Glutamatergic neuron (in vitro differentiated cells): ENCODE data around the gene ZNF407. TPM values are rescaled to one million over a fixed set of nuclear protein-coding genes. Genes with fewer than 3 reads are reported as not detected.

Source experiments
- DNase-seq: peaks from one replicate; pipeline ENCODE4 v3.0.0; 2022
- H3K27ac Mint-ChIP-seq: one replicate; pipeline ENCODE4 v1.8.0; 2020; ENCODE audit warnings: mild to moderate bottlenecking, mixed read lengths, inconsistent platforms; ENCODE audit not compliant: unreplicated experiment
- H3K27me3 Mint-ChIP-seq: one replicate; pipeline ENCODE4 v1.8.0; 2020; ENCODE audit warnings: mild to moderate bottlenecking, moderate library complexity, mixed read lengths, inconsistent platforms; ENCODE audit not compliant: unreplicated experiment
- H3K36me3 Mint-ChIP-seq: one replicate; pipeline ENCODE4 v1.8.0; 2020; ENCODE audit warnings: mild to moderate bottlenecking, mixed read lengths, inconsistent platforms; ENCODE audit not compliant: unreplicated experiment
- H3K4me1 Mint-ChIP-seq: one replicate; pipeline ENCODE4 v1.8.0; 2020; ENCODE audit warnings: mild to moderate bottlenecking, low read depth, mixed read lengths, inconsistent platforms; ENCODE audit not compliant: unreplicated experiment
- H3K4me3 Mint-ChIP-seq: one replicate; pipeline ENCODE4 v1.8.0; 2020; ENCODE audit warnings: mild to moderate bottlenecking, mixed read lengths, inconsistent platforms; ENCODE audit not compliant: unreplicated experiment
- H3K9me3 Mint-ChIP-seq: one replicate; pipeline ENCODE4 v1.8.0; 2020; ENCODE audit warnings: mild to moderate bottlenecking, moderate library complexity, mixed read lengths, inconsistent platforms; ENCODE audit not compliant: unreplicated experiment
- total RNA-seq: library from RNA; stranded (reverse); fragmentation: NEBNext Ultra II Directional; extraction: Animal tissue kit (Norgen Biotek cat#: 25700); gene quantifications from one replicate; pipeline ENCODE4 v1.2.1, GENCODE V29; 2021; ENCODE audit not compliant: unreplicated experiment
- TF ChIP-seq, protein P1 (sequence below): fragments of 200-600 bp; sonication (generic); IDR thresholded peaks from one replicate; pipeline ENCODE4 v1.5.0; 2021; ENCODE audit not compliant: partially characterized antibody, unreplicated experiment

Gene ZNF407
- total RNA-seq, 1 donor from 2014 or later: 15.8 TPM

DNA sequence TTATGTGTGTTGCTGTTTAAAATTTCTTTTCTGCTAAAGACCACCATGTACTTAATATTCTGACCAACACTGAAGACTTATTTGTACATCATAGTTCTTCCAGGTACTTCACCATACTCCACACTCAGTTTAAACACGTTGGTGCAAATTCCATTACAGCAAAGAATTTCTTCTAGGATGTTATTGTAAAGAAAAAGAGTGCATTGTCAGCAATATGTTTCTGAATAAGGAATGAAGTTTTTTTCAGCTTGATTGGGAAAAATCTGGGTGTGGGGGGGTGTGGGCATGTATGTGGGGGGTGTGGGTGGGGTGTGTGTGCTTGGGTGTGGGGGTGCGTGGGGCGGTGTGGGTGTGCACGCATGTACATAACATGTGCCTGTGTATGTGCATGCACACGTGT is 447.1 kb downstream of the ZNF407 start:
- Mint-ChIP-seq H3K4me3 (no peak overlapping the region), H3K9me3 (no peaks in the 10 kb centered on the region), H3K36me3 (no peaks in the 10 kb centered on the region), H3K27me3 (peaks cover 3% of the 10 kb centered on the region), H3K27ac (no peak overlapping the region), H3K4me1 (no peaks in the 10 kb centered on the region)
- no peak for DNase-seq
- TF ChIP-seq, protein P1, sequence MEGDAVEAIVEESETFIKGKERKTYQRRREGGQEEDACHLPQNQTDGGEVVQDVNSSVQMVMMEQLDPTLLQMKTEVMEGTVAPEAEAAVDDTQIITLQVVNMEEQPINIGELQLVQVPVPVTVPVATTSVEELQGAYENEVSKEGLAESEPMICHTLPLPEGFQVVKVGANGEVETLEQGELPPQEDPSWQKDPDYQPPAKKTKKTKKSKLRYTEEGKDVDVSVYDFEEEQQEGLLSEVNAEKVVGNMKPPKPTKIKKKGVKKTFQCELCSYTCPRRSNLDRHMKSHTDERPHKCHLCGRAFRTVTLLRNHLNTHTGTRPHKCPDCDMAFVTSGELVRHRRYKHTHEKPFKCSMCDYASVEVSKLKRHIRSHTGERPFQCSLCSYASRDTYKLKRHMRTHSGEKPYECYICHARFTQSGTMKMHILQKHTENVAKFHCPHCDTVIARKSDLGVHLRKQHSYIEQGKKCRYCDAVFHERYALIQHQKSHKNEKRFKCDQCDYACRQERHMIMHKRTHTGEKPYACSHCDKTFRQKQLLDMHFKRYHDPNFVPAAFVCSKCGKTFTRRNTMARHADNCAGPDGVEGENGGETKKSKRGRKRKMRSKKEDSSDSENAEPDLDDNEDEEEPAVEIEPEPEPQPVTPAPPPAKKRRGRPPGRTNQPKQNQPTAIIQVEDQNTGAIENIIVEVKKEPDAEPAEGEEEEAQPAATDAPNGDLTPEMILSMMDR: no peak

DNA sequence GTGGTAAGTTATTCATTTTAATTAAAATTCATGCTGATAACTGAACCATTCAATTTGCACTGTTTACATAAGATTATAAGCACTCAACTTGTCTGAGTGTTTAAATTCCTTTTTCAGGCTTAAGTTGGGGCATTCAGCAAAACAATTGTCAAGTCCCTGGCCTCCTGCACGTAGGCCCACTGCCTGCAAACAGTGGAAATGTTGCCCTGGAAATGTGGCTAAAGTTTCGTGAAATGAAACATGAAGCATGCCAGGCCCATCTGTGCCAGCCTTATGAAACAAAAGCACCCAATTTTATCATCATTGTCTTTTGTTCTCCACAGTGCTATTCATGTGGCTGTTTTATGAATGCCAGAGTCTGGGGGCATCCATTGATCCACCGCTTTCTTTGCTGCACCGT is 447.6 kb downstream of the ZNF407 start:
- no peak for DNase-seq
- peaks cover 3% of the 10 kb centered on the region for H3K27me3 Mint-ChIP-seq
- no peak overlapping the region for H3K4me3 Mint-ChIP-seq
- no peaks in the 10 kb centered on the region for H3K9me3 Mint-ChIP-seq
- H3K4me1 Mint-ChIP-seq: no peaks in the 10 kb centered on the region
- TF ChIP-seq, protein P1: no peak
- H3K27ac Mint-ChIP-seq: no peak overlapping the region
- H3K36me3 Mint-ChIP-seq: no peaks in the 10 kb centered on the region

DNA sequence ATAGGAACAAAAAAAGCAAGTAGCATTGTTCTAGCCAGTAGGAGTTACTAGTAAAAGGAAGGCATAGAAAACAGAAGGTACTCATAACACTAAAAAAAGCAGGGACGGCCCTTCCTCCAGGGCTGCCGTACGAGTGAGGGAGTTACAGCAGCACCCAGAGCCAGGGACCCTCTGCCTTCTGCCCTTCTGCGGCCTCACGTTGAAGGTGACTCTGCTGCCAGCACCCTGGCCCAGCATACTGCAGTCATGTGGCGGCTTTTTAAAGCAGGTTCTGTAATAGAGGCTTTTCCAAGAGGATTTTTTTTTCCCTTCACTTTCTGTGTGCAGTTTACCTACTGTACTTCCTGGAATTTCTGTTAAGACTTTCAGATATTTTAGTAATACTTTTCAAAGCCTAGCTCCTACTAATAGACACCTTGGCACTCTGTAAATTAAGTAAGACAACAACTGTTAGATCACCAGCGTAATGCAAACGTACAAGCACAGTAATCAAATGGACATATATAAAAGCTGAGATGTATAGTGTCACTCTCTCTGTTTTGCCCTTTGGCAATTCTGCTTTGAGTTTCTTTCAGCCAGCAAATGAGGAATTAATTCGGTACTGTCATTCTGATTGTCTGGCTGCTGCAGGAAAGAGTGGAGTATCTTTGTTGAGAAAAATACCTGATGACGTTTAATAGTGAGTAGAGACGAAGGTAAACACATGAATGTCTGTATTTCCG is 449.7 kb downstream of the ZNF407 start:
- TF ChIP-seq, protein P1: no peak
- no peaks in the 10 kb centered on the region for H3K36me3 Mint-ChIP-seq
- peaks cover 4% of the 10 kb centered on the region for H3K27me3 Mint-ChIP-seq
- H3K9me3 Mint-ChIP-seq: no peaks in the 10 kb centered on the region
- H3K4me3 Mint-ChIP-seq: no peak overlapping the region
- H3K4me1 Mint-ChIP-seq: no peaks in the 10 kb centered on the region
- DNase-seq: no peak
- H3K27ac Mint-ChIP-seq: no peak overlapping the region

DNA sequence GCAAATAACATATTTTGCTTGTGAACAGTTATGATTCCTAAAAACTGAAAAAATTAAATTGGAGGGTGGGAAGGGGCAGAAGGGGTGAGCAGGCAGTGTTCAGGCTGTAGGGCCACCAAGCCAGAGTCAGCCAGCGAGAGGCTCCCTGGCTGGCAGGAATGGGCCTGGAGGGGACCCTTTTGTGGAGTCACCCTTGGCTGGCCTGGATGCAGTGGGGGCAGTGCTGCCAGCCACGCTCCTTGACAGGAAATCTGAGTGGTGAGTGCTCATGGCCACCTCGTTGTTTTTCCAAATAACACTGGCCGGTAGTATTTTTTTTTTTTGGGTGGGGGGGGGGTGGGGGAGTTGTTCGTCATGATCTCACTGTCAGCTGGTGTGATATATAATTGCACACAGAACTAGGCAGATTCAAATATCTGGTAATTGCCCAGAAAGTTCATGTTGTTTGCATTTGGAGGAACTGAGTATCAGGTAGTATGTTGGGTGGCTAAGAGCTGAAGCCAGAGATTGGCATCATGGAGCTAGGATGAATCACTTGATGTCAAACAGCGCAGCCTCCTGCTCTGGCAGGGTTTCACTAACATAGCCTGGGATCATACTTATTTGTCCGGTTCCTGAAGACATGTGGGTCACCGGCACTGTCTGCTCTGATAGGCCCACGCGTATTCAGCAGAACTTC is 451.2 kb downstream of the ZNF407 start:
- Mint-ChIP-seq H3K4me1 (peaks cover 1% of the 10 kb centered on the region), H3K9me3 (no peaks in the 10 kb centered on the region), H3K27ac (no peak overlapping the region), H3K4me3 (no peak overlapping the region), H3K27me3 (peaks cover 1% of the 10 kb centered on the region), H3K36me3 (no peaks in the 10 kb centered on the region)
- TF ChIP-seq, protein P1: no peak
- DNase-seq: no peak

- Mint-ChIP-seq H3K27ac (no peak overlapping the region), H3K4me3 (no peak overlapping the region), H3K27me3 (peaks cover 1% of the 10 kb centered on the region), H3K4me1 (peaks cover 3% of the 10 kb centered on the region), H3K36me3 (no peaks in the 10 kb centered on the region), H3K9me3 (no peaks in the 10 kb centered on the region)
- DNase-seq: no peak
- TF ChIP-seq, protein P1: no peak
Observed at GRCh38 chr18:75049455-75049789, 451.8 kb downstream of the ZNF407 start.
